ENCODE results near the gene DIO3. TPM values are rescaled to one million over a fixed set of nuclear protein-coding genes. Genes with fewer than 3 reads are reported as not detected.

Gene DIO3
- total and polyA plus RNA-seq, 2 donors (not counting 1 experiment from before 2014, with no cell fraction given): not detected

DNA sequence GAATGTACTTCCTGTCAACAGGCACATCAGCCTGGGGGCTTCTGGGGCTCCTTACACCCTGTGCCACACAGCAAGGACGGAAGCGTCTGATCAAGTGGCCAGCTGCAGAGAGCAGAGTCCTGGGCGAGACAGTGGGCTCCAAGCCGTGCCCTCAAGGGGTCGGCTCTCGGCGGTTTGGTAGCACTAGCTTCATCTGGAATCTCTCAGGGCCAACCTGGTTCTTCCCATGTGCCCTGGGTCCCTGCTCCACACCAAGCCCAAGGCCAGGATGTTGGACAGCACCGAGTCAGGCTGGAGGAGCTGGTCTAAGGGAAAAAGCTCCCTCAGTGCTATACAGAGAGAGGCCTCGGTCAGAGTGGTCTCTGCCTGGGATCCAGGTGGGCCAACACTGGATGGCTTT is 20.5 kb downstream of the DIO3 start:
- no peak overlapping the region for H3K27ac ChIP-seq (ENCODE audit: low read length in 2 of 2)
- no peaks in the 10 kb centered on the region for H3K4me1 ChIP-seq (ENCODE audit: control insufficient read depth in 2 of 2, insufficient read depth in 2 of 2, low read length in 2 of 2)
- ATAC-seq (ENCODE audit: low read depth) (no peak), DNase-seq (no peak)
- no peaks in the 10 kb centered on the region for H4K20me1 ChIP-seq (ENCODE audit: control insufficient read depth, insufficient read depth, low read length, poor library complexity, severe bottlenecking)
- Mint-ChIP-seq H3K9me3 (ENCODE audit: insufficient read depth) (no peaks in the 10 kb centered on the region), H3K27me3 (no peaks in the 10 kb centered on the region), H3K4me1 (no peaks in the 10 kb centered on the region), H3K4me3 (no peak overlapping the region), H3K27ac (no peak overlapping the region)
- no peak overlapping the region for H2AFZ ChIP-seq (ENCODE audit: insufficient read depth, low read depth, low read length, poor library complexity, severe bottlenecking)
- POLR2A ChIA-PET: no interaction called here
- TF ChIP-seq, protein P1, sequence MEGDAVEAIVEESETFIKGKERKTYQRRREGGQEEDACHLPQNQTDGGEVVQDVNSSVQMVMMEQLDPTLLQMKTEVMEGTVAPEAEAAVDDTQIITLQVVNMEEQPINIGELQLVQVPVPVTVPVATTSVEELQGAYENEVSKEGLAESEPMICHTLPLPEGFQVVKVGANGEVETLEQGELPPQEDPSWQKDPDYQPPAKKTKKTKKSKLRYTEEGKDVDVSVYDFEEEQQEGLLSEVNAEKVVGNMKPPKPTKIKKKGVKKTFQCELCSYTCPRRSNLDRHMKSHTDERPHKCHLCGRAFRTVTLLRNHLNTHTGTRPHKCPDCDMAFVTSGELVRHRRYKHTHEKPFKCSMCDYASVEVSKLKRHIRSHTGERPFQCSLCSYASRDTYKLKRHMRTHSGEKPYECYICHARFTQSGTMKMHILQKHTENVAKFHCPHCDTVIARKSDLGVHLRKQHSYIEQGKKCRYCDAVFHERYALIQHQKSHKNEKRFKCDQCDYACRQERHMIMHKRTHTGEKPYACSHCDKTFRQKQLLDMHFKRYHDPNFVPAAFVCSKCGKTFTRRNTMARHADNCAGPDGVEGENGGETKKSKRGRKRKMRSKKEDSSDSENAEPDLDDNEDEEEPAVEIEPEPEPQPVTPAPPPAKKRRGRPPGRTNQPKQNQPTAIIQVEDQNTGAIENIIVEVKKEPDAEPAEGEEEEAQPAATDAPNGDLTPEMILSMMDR (IDR thresholded peaks at IDR 0.05): no peak
- TF ChIP-seq EZH2 (IDR thresholded peaks at IDR 0.05; ENCODE audit: borderline replicate concordance, insufficient read depth, low read depth, low read length, poor library complexity, severe bottlenecking): no peak
- WGBS (ENCODE audit: insufficient coverage): 93% methylated on average over 9 of the region's 9 CpGs
- H3K36me3 ChIP-seq (replicated peaks in 1 of 2; ENCODE audit: control extremely low read depth in 1 of 2, control insufficient read depth in 1 of 2, extremely low read depth in 1 of 2, insufficient read depth in 2 of 2, low read length in 1 of 2): no peaks in the 10 kb centered on the region
- CTCF ChIA-PET: no interaction called here
- intact Hi-C loops (cut with micrococcal nuclease): no loop called here
- no peak overlapping the region for H3K9ac ChIP-seq (ENCODE audit: low read length)
- H3K27me3 ChIP-seq (replicated peaks in 1 of 4; ENCODE audit: control extremely low read depth in 1 of 4, control insufficient read depth in 3 of 4, insufficient read depth in 4 of 4, low read length in 3 of 4): peaks cover 0 to 2% (median 0%) of the 10 kb centered on the region in 4 experiments
- H3K4me2 ChIP-seq (replicated peaks; ENCODE audit: low read depth, low read length, poor library complexity, severe bottlenecking): no peak overlapping the region
- H3K4me3 ChIP-seq (ENCODE audit: control extremely low read depth in 1 of 5, extremely low read depth in 1 of 5, insufficient read depth in 1 of 5, low read depth in 2 of 5, low read length in 4 of 5): no peak overlapping the region
- peaks cover 0 to 11% (median 0%) of the 10 kb centered on the region in 3 donors for H3K9me3 ChIP-seq (ENCODE audit: control extremely low read depth in 1 of 3, control insufficient read depth in 2 of 3, insufficient read depth in 1 of 3, low read length in 2 of 3)
- H3K79me2 ChIP-seq (ENCODE audit: control insufficient read depth, insufficient read depth, low read length): no peaks in the 10 kb centered on the region

DNA sequence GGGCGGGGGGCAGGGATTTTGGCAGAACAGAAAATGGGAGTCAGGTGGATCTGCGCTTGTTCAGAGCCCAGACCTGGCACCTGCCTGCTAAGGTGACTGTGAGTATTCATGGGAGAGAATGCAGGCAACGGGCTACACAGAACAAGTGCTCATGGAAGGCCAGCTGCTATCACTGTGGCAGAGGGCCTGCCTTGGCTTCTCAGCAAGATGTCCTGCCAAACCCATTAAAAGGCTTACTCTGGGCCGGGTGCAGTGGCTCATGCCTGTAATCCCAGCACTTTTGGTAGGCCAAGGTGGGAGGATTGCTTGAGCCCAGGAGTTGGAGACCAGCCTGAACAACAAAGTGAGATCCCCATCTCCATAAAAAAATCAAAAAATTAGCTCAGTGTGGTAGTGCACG is 21.0 kb downstream of the DIO3 start:
- Histone ChIP-seq H3K79me2 (ENCODE audit: control insufficient read depth, insufficient read depth, low read length) (no peaks in the 10 kb centered on the region), H3K36me3 (replicated peaks in 1 of 2; ENCODE audit: control extremely low read depth in 1 of 2, control insufficient read depth in 1 of 2, extremely low read depth in 1 of 2, insufficient read depth in 2 of 2, low read length in 1 of 2) (no peaks in the 10 kb centered on the region), H4K20me1 (ENCODE audit: control insufficient read depth, insufficient read depth, low read length, poor library complexity, severe bottlenecking) (no peaks in the 10 kb centered on the region), H3K27me3 (replicated peaks in 1 of 4; ENCODE audit: control extremely low read depth in 1 of 4, control insufficient read depth in 3 of 4, insufficient read depth in 4 of 4, low read length in 3 of 4) (peaks cover 0 to 2% (median 0%) of the 10 kb centered on the region in 4 experiments), H3K9me3 (ENCODE audit: control extremely low read depth in 1 of 3, control insufficient read depth in 2 of 3, insufficient read depth in 1 of 3, low read length in 2 of 3) (peaks cover 0 to 11% (median 0%) of the 10 kb centered on the region in 3 donors), H2AFZ (ENCODE audit: insufficient read depth, low read depth, low read length, poor library complexity, severe bottlenecking) (no peak overlapping the region), H3K4me3 (ENCODE audit: control extremely low read depth in 1 of 5, extremely low read depth in 1 of 5, insufficient read depth in 1 of 5, low read depth in 2 of 5, low read length in 4 of 5) (no peak overlapping the region), H3K27ac (ENCODE audit: low read length in 2 of 2) (no peak overlapping the region), H3K9ac (ENCODE audit: low read length) (no peak overlapping the region), H3K4me2 (replicated peaks; ENCODE audit: low read depth, low read length, poor library complexity, severe bottlenecking) (no peak overlapping the region), H3K4me1 (ENCODE audit: control insufficient read depth in 2 of 2, insufficient read depth in 2 of 2, low read length in 2 of 2) (no peaks in the 10 kb centered on the region)
- DNase-seq: no peak
- Mint-ChIP-seq H3K4me3 (no peak overlapping the region), H3K9me3 (ENCODE audit: insufficient read depth) (no peaks in the 10 kb centered on the region), H3K4me1 (no peaks in the 10 kb centered on the region), H3K27ac (no peak overlapping the region), H3K27me3 (no peaks in the 10 kb centered on the region)
- no peak for ATAC-seq (ENCODE audit: low read depth)
- WGBS (ENCODE audit: insufficient coverage): 94% methylated on average over 5 of the region's 5 CpGs
- POLR2A ChIA-PET: no interaction called here
- CTCF ChIA-PET: no interaction called here
- TF ChIP-seq EZH2 (IDR thresholded peaks at IDR 0.05; ENCODE audit: borderline replicate concordance, insufficient read depth, low read depth, low read length, poor library complexity, severe bottlenecking): no peak
- TF ChIP-seq, protein P1 (IDR thresholded peaks at IDR 0.05): no peak
- intact Hi-C loops (cut with micrococcal nuclease): no loop called here
